SK-N-SH treated with all-trans-retinoic acid at 6 μM for 48 hours (cell line): ENCODE measurements around the gene UBASH3A.

Source experiments
- ATAC-seq: fragments of 200-7000 bp; cut with Tn5 transposase; 3 replicates; pipeline ENCODE4 v1.9.1; 2020; ENCODE audit warnings: mild to moderate bottlenecking, moderate library complexity
- ARNTL ChIP-seq: fragments of 450-650 bp; formaldehyde crosslinking; IDR thresholded peaks from 2 replicates; pipeline ENCODE4 v1.5.0; 2020; ENCODE audit warnings: low read depth, mild to moderate bottlenecking, moderate library complexity, borderline replicate concordance
- BACH2 ChIP-seq: fragments of 250-450 bp; sonication (Bioruptor Pico); IDR thresholded peaks from 2 replicates; pipeline ENCODE4 v1.9.0; 2021; ENCODE audit warnings: mild to moderate bottlenecking, borderline replicate concordance
- CSDC2 ChIP-seq: fragments of 250-450 bp; sonication (Bioruptor Pico); IDR thresholded peaks from 2 replicates; pipeline ENCODE4 v1.5.0; 2020; ENCODE audit warnings: mild to moderate bottlenecking, moderate library complexity
- ISL1 ChIP-seq: fragments of 250-450 bp; sonication (Bioruptor Pico); IDR thresholded peaks from 2 replicates; pipeline ENCODE4 v2.1.2; 2022; ENCODE audit warnings: mild to moderate bottlenecking, moderate library complexity
- OSR1 ChIP-seq: fragments of 250-450 bp; sonication (Bioruptor Pico); IDR thresholded peaks from 2 replicates; pipeline ENCODE4 v1.8.0; 2022; ENCODE audit warnings: moderate library complexity, mild to moderate bottlenecking, inconsistent platforms
- POU6F1 ChIP-seq: fragments of 250-450 bp; sonication (Bioruptor Pico); IDR thresholded peaks from 2 replicates; pipeline ENCODE4 v1.8.0; 2021; ENCODE audit warnings: low read depth, mild to moderate bottlenecking, moderate library complexity, borderline replicate concordance
- RARB ChIP-seq: fragments of 250-450 bp; sonication (Bioruptor Pico); IDR thresholded peaks from 2 replicates; pipeline ENCODE4 v1.8.0; 2021; ENCODE audit warnings: mild to moderate bottlenecking, moderate library complexity
- SNAI2 ChIP-seq: fragments of 250-450 bp; sonication (Bioruptor Pico); IDR thresholded peaks from 2 replicates; pipeline ENCODE4 v1.5.0; 2020; ENCODE audit warnings: mild to moderate bottlenecking, moderate library complexity
- TCF4 ChIP-seq: fragments of 250-450 bp; sonication (Bioruptor Pico); IDR thresholded peaks from 2 replicates; pipeline ENCODE4 v1.8.0; 2021; ENCODE audit warnings: mild to moderate bottlenecking, moderate library complexity, borderline replicate concordance
- TOX ChIP-seq: fragments of 250-450 bp; sonication (Bioruptor Pico); IDR thresholded peaks from 2 replicates; pipeline ENCODE4 v1.8.0; 2021; ENCODE audit warnings: mild to moderate bottlenecking, moderate library complexity, borderline replicate concordance
- TSHZ2 ChIP-seq: fragments of 250-450 bp; sonication (Bioruptor Pico); IDR thresholded peaks from 2 replicates; pipeline ENCODE4 v1.5.0; 2020; ENCODE audit warnings: mild to moderate bottlenecking, moderate library complexity
- ZC3H10 ChIP-seq: fragments of 250-450 bp; sonication (Bioruptor Pico); IDR thresholded peaks from 2 replicates; pipeline ENCODE4 v1.5.1; 2021; ENCODE audit warnings: mild to moderate bottlenecking, moderate library complexity
- ZFP3 ChIP-seq: fragments of 250-450 bp; sonication (Bioruptor Pico); IDR thresholded peaks from 2 replicates; pipeline ENCODE4 v1.5.0; 2020; ENCODE audit warnings: mild to moderate bottlenecking, moderate library complexity
- ZFP30 ChIP-seq: fragments of 450-650 bp; formaldehyde crosslinking; IDR thresholded peaks from 2 replicates; pipeline ENCODE4 v1.5.0; 2022; ENCODE audit warnings: mild to moderate bottlenecking, moderate library complexity
- ZNF565 ChIP-seq: fragments of 450-650 bp; formaldehyde crosslinking; conservative IDR thresholded peaks from 2 replicates; pipeline ENCODE4 v1.5.0; 2020; ENCODE audit warnings: low read depth, mild to moderate bottlenecking, moderate library complexity
- ZNF8 ChIP-seq: fragments of 450-650 bp; formaldehyde crosslinking; IDR thresholded peaks from 2 replicates; pipeline ENCODE4 v1.5.0; 2020; ENCODE audit warnings: mild to moderate bottlenecking, moderate library complexity
- TF ChIP-seq, protein P1 (sequence below): fragments of 250-450 bp; sonication (Bioruptor Pico); IDR thresholded peaks from 2 replicates; pipeline ENCODE4 v1.8.0; 2020; ENCODE audit warnings: mild to moderate bottlenecking, moderate library complexity, borderline replicate concordance
- TF ChIP-seq, protein P2 (sequence below): fragments of 250-450 bp; sonication (Bioruptor Pico); IDR thresholded peaks from 2 replicates; pipeline ENCODE4 v1.5.1; 2020; ENCODE audit warnings: low read depth, mild to moderate bottlenecking, moderate library complexity
- TF ChIP-seq, protein P3 (sequence below): fragments of 250-450 bp; sonication (Bioruptor Pico); IDR thresholded peaks from 2 replicates; pipeline ENCODE4 v1.5.1; 2021; ENCODE audit warnings: mild to moderate bottlenecking, moderate library complexity

UBASH3A gene

DNA sequence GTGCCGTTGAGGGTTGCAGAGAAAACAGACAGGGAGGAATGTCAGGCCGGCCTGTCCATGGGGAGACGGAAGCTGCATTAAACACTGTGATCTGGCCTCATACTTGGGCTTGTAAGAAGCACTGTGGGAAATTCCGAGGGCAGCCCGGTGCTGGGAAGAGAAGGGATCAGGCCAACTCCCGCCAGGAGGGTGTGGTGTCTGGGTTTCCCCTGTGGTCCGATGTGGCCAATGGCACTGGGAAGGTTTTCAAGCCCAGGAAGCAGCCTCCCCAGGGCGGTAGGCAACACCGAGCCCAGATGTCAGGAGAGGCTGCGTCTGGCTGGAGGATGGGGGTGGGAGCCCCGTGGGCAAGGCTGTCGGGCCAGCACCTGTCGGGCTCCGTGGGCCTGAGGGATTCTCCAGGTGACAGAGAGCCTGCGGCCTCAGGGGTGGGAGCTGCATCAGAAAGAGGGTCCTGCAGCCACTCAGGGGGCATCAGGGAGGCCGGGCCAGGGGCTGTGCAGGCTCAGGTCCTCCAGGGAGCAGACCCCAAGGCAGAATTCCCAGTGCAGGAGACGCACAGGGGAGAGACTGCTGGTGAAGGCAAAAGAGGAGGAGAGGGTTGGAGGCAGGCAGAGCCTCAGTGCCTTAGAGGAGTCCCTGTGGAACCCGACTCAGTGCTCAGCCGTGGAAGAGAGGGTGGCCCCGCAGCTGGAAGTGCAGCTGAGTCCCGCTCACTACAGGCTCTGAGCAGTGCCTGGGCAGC lies 8.4 kb downstream of the UBASH3A start:
- ATAC-seq: no peak

DNA sequence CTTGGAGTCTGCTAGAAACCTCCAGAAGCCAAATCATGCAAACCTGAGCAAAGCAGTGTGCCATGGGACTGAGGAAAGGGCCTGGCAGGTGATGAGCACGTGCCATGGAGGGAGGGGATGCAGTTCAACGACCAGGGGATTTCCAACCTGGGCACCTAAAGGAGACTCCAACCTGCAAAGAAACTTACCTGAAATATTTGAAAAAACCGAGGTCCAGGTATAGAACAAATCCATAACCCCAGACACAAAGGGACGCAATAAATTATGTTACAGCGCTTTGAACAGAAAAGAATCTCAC lies 8.9 kb downstream of the UBASH3A start:
- TF ChIP-seq, protein P1, sequence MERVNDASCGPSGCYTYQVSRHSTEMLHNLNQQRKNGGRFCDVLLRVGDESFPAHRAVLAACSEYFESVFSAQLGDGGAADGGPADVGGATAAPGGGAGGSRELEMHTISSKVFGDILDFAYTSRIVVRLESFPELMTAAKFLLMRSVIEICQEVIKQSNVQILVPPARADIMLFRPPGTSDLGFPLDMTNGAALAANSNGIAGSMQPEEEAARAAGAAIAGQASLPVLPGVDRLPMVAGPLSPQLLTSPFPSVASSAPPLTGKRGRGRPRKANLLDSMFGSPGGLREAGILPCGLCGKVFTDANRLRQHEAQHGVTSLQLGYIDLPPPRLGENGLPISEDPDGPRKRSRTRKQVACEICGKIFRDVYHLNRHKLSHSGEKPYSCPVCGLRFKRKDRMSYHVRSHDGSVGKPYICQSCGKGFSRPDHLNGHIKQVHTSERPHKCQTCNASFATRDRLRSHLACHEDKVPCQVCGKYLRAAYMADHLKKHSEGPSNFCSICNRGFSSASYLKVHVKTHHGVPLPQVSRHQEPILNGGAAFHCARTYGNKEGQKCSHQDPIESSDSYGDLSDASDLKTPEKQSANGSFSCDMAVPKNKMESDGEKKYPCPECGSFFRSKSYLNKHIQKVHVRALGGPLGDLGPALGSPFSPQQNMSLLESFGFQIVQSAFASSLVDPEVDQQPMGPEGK: no peak
- TF ChIP-seq ARNTL (CRISPR knock-in tag) (no peak), ZNF8 (CRISPR knock-in tag) (no peak), ISL1 (CRISPR knock-in tag) (no peak), ZFP30 (no peak), ZC3H10 (no peak)
- TF ChIP-seq, protein P2, sequence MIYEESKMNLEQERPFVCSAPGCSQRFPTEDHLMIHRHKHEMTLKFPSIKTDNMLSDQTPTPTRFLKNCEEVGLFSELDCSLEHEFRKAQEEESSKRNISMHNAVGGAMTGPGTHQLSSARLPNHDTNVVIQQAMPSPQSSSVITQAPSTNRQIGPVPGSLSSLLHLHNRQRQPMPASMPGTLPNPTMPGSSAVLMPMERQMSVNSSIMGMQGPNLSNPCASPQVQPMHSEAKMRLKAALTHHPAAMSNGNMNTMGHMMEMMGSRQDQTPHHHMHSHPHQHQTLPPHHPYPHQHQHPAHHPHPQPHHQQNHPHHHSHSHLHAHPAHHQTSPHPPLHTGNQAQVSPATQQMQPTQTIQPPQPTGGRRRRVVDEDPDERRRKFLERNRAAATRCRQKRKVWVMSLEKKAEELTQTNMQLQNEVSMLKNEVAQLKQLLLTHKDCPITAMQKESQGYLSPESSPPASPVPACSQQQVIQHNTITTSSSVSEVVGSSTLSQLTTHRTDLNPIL: no peak
- no peak for ATAC-seq

More for the DNA sequence above, 8.4 kb downstream of the UBASH3A start:
- TF ChIP-seq ZFP3 (CRISPR knock-in tag): no peak
- no peak for TF ChIP-seq TSHZ2 (CRISPR knock-in tag)
- no peak for TF ChIP-seq POU6F1 (CRISPR knock-in tag)
- TF ChIP-seq, protein P3, sequence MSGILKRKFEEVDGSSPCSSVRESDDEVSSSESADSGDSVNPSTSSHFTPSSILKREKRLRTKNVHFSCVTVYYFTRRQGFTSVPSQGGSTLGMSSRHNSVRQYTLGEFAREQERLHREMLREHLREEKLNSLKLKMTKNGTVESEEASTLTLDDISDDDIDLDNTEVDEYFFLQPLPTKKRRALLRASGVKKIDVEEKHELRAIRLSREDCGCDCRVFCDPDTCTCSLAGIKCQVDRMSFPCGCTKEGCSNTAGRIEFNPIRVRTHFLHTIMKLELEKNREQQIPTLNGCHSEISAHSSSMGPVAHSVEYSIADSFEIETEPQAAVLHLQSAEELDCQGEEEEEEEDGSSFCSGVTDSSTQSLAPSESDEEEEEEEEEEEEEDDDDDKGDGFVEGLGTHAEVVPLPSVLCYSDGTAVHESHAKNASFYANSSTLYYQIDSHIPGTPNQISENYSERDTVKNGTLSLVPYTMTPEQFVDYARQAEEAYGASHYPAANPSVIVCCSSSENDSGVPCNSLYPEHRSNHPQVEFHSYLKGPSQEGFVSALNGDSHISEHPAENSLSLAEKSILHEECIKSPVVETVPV (CRISPR knock-in tag): no peak
- TF ChIP-seq ZNF565 (CRISPR knock-in tag): no peak
- no peak for TF ChIP-seq RARB (CRISPR knock-in tag)
- TF ChIP-seq SNAI2: no peak
- TF ChIP-seq ZC3H10: no peak
- no peak for TF ChIP-seq CSDC2 (CRISPR knock-in tag)
- TF ChIP-seq TOX (CRISPR knock-in tag): no peak
- TF ChIP-seq BACH2 (CRISPR knock-in tag): no peak
- TF ChIP-seq, protein P2: no peak
- no peak for TF ChIP-seq TCF4 (CRISPR knock-in tag)
- TF ChIP-seq ZFP30: no peak
- no peak for TF ChIP-seq OSR1 (CRISPR knock-in tag)
- TF ChIP-seq, protein P1: no peak
